HepG2 (cell line): ENCODE measurements around the gene ASAP2. TPM values are rescaled to one million over a fixed set of nuclear protein-coding genes. Genes with fewer than 3 reads are reported as not detected.

ENCODE experiments used
- BCL6 ChIP-seq: IDR thresholded peaks from 2 replicates; pipeline ENCODE4 v1.6.1; 2016; ENCODE audit warnings: missing genetic modification reagents, missing compliant biosample characterization
- BRCA1 ChIP-seq: sonication (generic); formaldehyde crosslinking; IDR thresholded peaks from 2 replicates; pipeline ENCODE4 v1.4.0; 2020; ENCODE audit warnings: missing genetic modification reagents
- FOXA3 ChIP-seq: IDR thresholded peaks from 2 replicates; pipeline ENCODE4 v1.6.1; 2016; ENCODE audit warnings: missing genetic modification reagents, missing compliant biosample characterization
- HHEX ChIP-seq: IDR thresholded peaks from 2 replicates; pipeline ENCODE4 v1.6.1; 2016; ENCODE audit warnings: control low read depth
- PCBP2 ChIP-seq: fragments of 200-400 bp; formaldehyde crosslinking; optimal IDR thresholded peaks from 2 replicates; pipeline ENCODE3; 2018; ENCODE audit warnings: low read length, low read depth; ENCODE audit not compliant: poor library complexity, severe bottlenecking
- PTBP1 ChIP-seq: fragments of 200-400 bp; formaldehyde crosslinking; IDR thresholded peaks from 2 replicates; pipeline ENCODE4 v1.6.1; 2018; ENCODE audit warnings: low read length, low read depth; ENCODE audit not compliant: poor library complexity, severe bottlenecking
- RERE ChIP-seq: IDR thresholded peaks from 2 replicates; pipeline ENCODE4 v1.6.1; 2016; ENCODE audit warnings: low read depth, missing genetic modification reagents, missing compliant biosample characterization
- SUZ12 ChIP-seq: fragments of 150-350 bp; IDR thresholded peaks from 2 replicates; pipeline ENCODE4 v1.6.1; 2014; ENCODE audit warnings: low read depth, low read length
- SYNCRIP ChIP-seq: fragments of 200-400 bp; formaldehyde crosslinking; IDR thresholded peaks from 2 replicates; pipeline ENCODE4 v1.6.1; 2018; ENCODE audit warnings: mild to moderate bottlenecking, low read depth, low read length; ENCODE audit not compliant: insufficient read depth
- TBL1XR1 ChIP-seq: fragments of 150-350 bp; IDR thresholded peaks from 2 replicates; pipeline ENCODE4 v1.6.1; 2014; ENCODE audit warnings: borderline replicate concordance, low read length; ENCODE audit not compliant: partially characterized antibody
- TRAFD1 ChIP-seq: sonication (generic); formaldehyde crosslinking; IDR thresholded peaks from 2 replicates; pipeline ENCODE4 v1.5.1; 2020; ENCODE audit warnings: missing genetic modification reagents, mild to moderate bottlenecking, borderline replicate concordance
- ZBTB7A ChIP-seq: sonication (generic); formaldehyde crosslinking; IDR thresholded peaks from 2 replicates; pipeline ENCODE4 v1.8.0; 2022; ENCODE audit warnings: mild to moderate bottlenecking, missing genetic modification reagents
- ZC3H4 ChIP-seq: sonication (generic); formaldehyde crosslinking; IDR thresholded peaks from 2 replicates; pipeline ENCODE4 v1.4.0; 2020; ENCODE audit warnings: missing genetic modification reagents, borderline replicate concordance
- ZNF121 ChIP-seq: sonication (generic); formaldehyde crosslinking; IDR thresholded peaks from 2 replicates; pipeline ENCODE4 v1.5.0; 2020; ENCODE audit warnings: mild to moderate bottlenecking, missing genetic modification reagents
- ZNF205 ChIP-seq: IDR thresholded peaks from 2 replicates; pipeline ENCODE4 v1.6.1; 2018; ENCODE audit warnings: missing biosample characterization, missing genetic modification reagents
- ZNF225 ChIP-seq: sonication (generic); formaldehyde crosslinking; IDR thresholded peaks from 2 replicates; pipeline ENCODE4 v1.4.0; 2020; ENCODE audit warnings: mild to moderate bottlenecking, missing genetic modification reagents
- ZNF251 ChIP-seq: sonication (generic); formaldehyde crosslinking; IDR thresholded peaks from 2 replicates; pipeline ENCODE4 v1.9.0; 2021; ENCODE audit warnings: mild to moderate bottlenecking, missing genetic modification reagents
- polyA plus RNA-seq, 8 experiments: library from polyadenylated mRNA; depleted of rRNA in 3 of 8; stranded (reverse) in 7 of 8; unstranded in 1 of 8; fragments of >200 nt; fragmentation: Illumina TruSeq in 4 of 8; extraction: Trizol in 4 of 8; gene quantifications; 2 replicates each; pipeline versions ENCODE4 v1.2.1 to v1.2.3, GENCODE V29; 2011 to 2016; ENCODE audit warnings: low read depth in 4 of 8, missing spikeins in 1 of 8, mixed read lengths in 1 of 8; ENCODE audit not compliant: insufficient read depth in 1 of 8
- total RNA-seq, 5 experiments: library from RNA; depleted of rRNA; stranded (reverse); fragments of >200 nt; fragmentation: Illumina TruSeq; extraction: Trizol; gene quantifications; 2 replicates each; pipeline ENCODE4 v1.2.3, GENCODE V29; 2016; ENCODE audit warnings: low read depth in 1 of 5
- TF ChIP-seq, protein P1 (sequence below): IDR thresholded peaks from 2 replicates; pipeline ENCODE4 v1.6.1; 2016; ENCODE audit warnings: missing genetic modification reagents, missing compliant biosample characterization
- TF ChIP-seq, protein P2 (sequence below): sonication (generic); formaldehyde crosslinking; IDR thresholded peaks from 2 replicates; pipeline ENCODE4 v1.5.0; 2020; ENCODE audit warnings: mild to moderate bottlenecking, missing genetic modification reagents
- TF ChIP-seq, protein P3 (sequence below), 2 experiments: sonication (generic) in 1 of 2; formaldehyde crosslinking in 1 of 2; IDR thresholded peaks; 2 replicates each; pipeline versions ENCODE4 v1.4.0 to v1.6.1; 2018 to 2020; ENCODE audit warnings: missing genetic modification reagents in 2 of 2, borderline replicate concordance in 1 of 2, low read depth in 1 of 2, mild to moderate bottlenecking in 1 of 2, missing biosample characterization in 1 of 2

ASAP2 gene
- total and polyA plus RNA-seq, 2 of the 13 experiments (the other 11 are each of a cell fraction or from before 2014, with no cell fraction given) = 7.3 to 22.3 TPM

GRCh38 chr2:9359463-9359862, 152.9 kb downstream of the ASAP2 start (continued):
- no peak for TF ChIP-seq BRCA1
- TF ChIP-seq ZNF121 = no peak
- TF ChIP-seq FOXA3 (CRISPR knock-in tag) = no peak
- TF ChIP-seq TRAFD1 (CRISPR knock-in tag) = no peak
- TF ChIP-seq ZNF205 (CRISPR knock-in tag) = no peak
- peak; percentile 98 for TF ChIP-seq BCL6 (CRISPR knock-in tag)
- no peak for TF ChIP-seq RERE
- TF ChIP-seq SYNCRIP = no peak
- TF ChIP-seq, protein P1, sequence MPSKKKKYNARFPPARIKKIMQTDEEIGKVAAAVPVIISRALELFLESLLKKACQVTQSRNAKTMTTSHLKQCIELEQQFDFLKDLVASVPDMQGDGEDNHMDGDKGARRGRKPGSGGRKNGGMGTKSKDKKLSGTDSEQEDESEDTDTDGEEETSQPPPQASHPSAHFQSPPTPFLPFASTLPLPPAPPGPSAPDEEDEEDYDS (CRISPR knock-in tag) = no peak
- TF ChIP-seq ZNF225 (CRISPR knock-in tag) = no peak
- TF ChIP-seq, protein P2, sequence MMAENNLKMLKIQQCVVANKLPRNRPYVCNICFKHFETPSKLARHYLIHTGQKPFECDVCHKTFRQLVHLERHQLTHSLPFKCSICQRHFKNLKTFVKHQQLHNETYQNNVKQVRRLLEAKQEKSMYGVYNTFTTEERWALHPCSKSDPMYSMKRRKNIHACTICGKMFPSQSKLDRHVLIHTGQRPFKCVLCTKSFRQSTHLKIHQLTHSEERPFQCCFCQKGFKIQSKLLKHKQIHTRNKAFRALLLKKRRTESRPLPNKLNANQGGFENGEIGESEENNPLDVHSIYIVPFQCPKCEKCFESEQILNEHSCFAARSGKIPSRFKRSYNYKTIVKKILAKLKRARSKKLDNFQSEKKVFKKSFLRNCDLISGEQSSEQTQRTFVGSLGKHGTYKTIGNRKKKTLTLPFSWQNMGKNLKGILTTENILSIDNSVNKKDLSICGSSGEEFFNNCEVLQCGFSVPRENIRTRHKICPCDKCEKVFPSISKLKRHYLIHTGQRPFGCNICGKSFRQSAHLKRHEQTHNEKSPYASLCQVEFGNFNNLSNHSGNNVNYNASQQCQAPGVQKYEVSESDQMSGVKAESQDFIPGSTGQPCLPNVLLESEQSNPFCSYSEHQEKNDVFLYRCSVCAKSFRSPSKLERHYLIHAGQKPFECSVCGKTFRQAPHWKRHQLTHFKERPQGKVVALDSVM = no peak
- no peak for TF ChIP-seq ZNF251
- no peak for TF ChIP-seq PCBP2
- TF ChIP-seq ZC3H4 (CRISPR knock-in tag) = no peak
- TF ChIP-seq PTBP1 = no peak
- TF ChIP-seq, protein P3, sequence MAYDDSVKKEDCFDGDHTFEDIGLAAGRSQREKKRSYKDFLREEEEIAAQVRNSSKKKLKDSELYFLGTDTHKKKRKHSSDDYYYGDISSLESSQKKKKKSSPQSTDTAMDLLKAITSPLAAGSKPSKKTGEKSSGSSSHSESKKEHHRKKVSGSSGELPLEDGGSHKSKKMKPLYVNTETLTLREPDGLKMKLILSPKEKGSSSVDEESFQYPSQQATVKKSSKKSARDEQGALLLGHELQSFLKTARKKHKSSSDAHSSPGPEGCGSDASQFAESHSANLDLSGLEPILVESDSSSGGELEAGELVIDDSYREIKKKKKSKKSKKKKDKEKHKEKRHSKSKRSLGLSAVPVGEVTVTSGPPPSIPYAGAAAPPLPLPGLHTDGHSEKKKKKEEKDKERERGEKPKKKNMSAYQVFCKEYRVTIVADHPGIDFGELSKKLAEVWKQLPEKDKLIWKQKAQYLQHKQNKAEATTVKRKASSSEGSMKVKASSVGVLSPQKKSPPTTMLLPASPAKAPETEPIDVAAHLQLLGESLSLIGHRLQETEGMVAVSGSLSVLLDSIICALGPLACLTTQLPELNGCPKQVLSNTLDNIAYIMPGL (CRISPR knock-in tag; IDR thresholded peaks at IDR 0.05; ENCODE audit: borderline replicate concordance in 1 of 2, low read depth in 1 of 2) = no peak
- no peak for TF ChIP-seq SUZ12
- TF ChIP-seq ZBTB7A (CRISPR knock-in tag) = no peak
- TF ChIP-seq TBL1XR1 = no peak
- peak; percentile 35; the same call in 1 of the 2 replicates for TF ChIP-seq HHEX (CRISPR knock-in tag)
